Endometrial microvascular endothelial cells (primary cell): ENCODE measurements around the gene LRRC36. TPM values are rescaled to one million over a fixed set of nuclear protein-coding genes. Genes with fewer than 3 reads are reported as not detected.

ENCODE experiments used
- in situ Hi-C: cut with HindIII; loops from 2 replicates; pipeline ENCODE4 v1.10.0; 2017; ENCODE audit warnings: low sequenced_read_pairs, low pct_unique_long_range_greater_than_20kb; ENCODE audit errors: inconsistent ontology term
- total RNA-seq: library from RNA; depleted of rRNA; stranded (reverse); fragments of >200 nt; gene quantifications from one replicate; pipeline ENCODE4 v1.2.3, GENCODE V29; 2015; ENCODE audit errors: inconsistent ontology term

LRRC36 gene
- total RNA-seq: 0.56 TPM

GRCh38 chr16:67326472-67327309 lies at the start of gene LRRC36, which contains the start of gene KCTD19:
TSS of gene LRRC36 (plus strand) at chr16:67326815. CDS start at chr16:67326863, 48 bp downstream.
TSS of gene KCTD19 (minus strand) at chr16:67326741. CDS start at chr16:67326707, 34 bp downstream.
- in situ Hi-C loops: no loop called here

- in situ Hi-C loops: loop anchor here (25.0 kb wide), 1 partner anchor 140 kb away; no protein-coding TSS in a partner anchor
These were observed 49.2 kb upstream of the LRRC36 start for GRCh38 chr16:67277294-67277998.

GRCh38 chr16:67277999-67278772 lies 48.4 kb upstream of the LRRC36 start:
- in situ Hi-C loops: loop anchor here (25.0 kb wide), 1 partner anchor 141 kb away; no protein-coding TSS in a partner anchor

GRCh38 chr16:67278773-67279295 lies 47.8 kb upstream of the LRRC36 start:
- in situ Hi-C loops: loop anchor here (25.0 kb wide), 1 partner anchor 142 kb away; no protein-coding TSS in a partner anchor

- in situ Hi-C loops: loop anchor here (25.0 kb wide), 1 partner anchor 142 kb away; no protein-coding TSS in a partner anchor
These were observed 47.1 kb upstream of the LRRC36 start, which contains the start of gene PLEKHG4 for GRCh38 chr16:67279296-67280089. TSS of gene PLEKHG4 (plus strand) at chr16:67279532. CDS start at chr16:67280045, 513 bp downstream.

GRCh38 chr16:67280090-67281015 lies 46.3 kb upstream of the LRRC36 start:
- in situ Hi-C loops: loop anchor here (25.0 kb wide), 1 partner anchor 143 kb away; no protein-coding TSS in a partner anchor

- in situ Hi-C loops: loop anchor here (25.0 kb wide), 1 partner anchor 144 kb away; no protein-coding TSS in a partner anchor
These were observed 44.8 kb upstream of the LRRC36 start for GRCh38 chr16:67281536-67282446.

GRCh38 chr16:67282447-67282805 lies 44.2 kb upstream of the LRRC36 start:
- in situ Hi-C loops: loop anchor here (25.0 kb wide), 1 partner anchor 145 kb away; no protein-coding TSS in a partner anchor

GRCh38 chr16:67283039-67283825 lies 43.4 kb upstream of the LRRC36 start:
- in situ Hi-C loops: loop anchor here (25.0 kb wide), 1 partner anchor 146 kb away; no protein-coding TSS in a partner anchor

GRCh38 chr16:67283826-67284555 lies 42.6 kb upstream of the LRRC36 start:
- in situ Hi-C loops: loop anchor here (25.0 kb wide), 1 partner anchor 147 kb away; no protein-coding TSS in a partner anchor

- in situ Hi-C loops: loop anchor here (25.0 kb wide), 1 partner anchor 148 kb away; no protein-coding TSS in a partner anchor
These were observed 41.6 kb upstream of the LRRC36 start for GRCh38 chr16:67284699-67285646.

GRCh38 chr16:67286441-67287235 lies 40.0 kb upstream of the LRRC36 start:
- in situ Hi-C loops: loop anchor here (25.0 kb wide), 1 partner anchor 149 kb away; no protein-coding TSS in a partner anchor
